HCT116 (cell line): ENCODE measurements around the gene SERGEF. TPM values are rescaled to one million over a fixed set of nuclear protein-coding genes. Genes with fewer than 3 reads are reported as not detected.

Experiments used
- ATAC-seq: fragments of 200-7000 bp; cut with Tn5 transposase; 2 replicates; pipeline ENCODE4 v1.9.1; 2020; ENCODE audit warnings: mild to moderate bottlenecking, moderate library complexity
- BruUV-seq: library from RNA; stranded (reverse); fragments of 400-500 nt; replicated peaks from 2 replicates; lab custom pipeline; 2021; lab: Mats Ljungman, UMichigan
- CTCF ChIA-PET: fragments of 300-600 bp; sonication (Branson Sonifier 250); formaldehyde crosslinking; loops from one replicate; lab custom pipeline; 2021; ENCODE audit warnings: antibody characterized with exemption; lab: Charles Lee
- POLR2A ChIA-PET: fragments of 300-600, 350-600 bp; sonication (Branson Sonifier 250); formaldehyde crosslinking; loops from one replicate; lab custom pipeline; 2021; ENCODE audit warnings: antibody characterized with exemption; lab: Charles Lee
- RAD21 ChIA-PET, 2 experiments: fragments of 300-600 bp; sonication (Branson Sonifier 250); formaldehyde crosslinking; loops; one replicate each; lab custom pipeline; 2023; ENCODE audit warnings: low total read pairs in 2 of 2; ENCODE audit not compliant: uncharacterized antibody in 2 of 2, unreplicated experiment in 2 of 2, low non-redundant PET in 1 of 2; lab: Charles Lee
- DNase-seq: peaks from one replicate; pipeline ENCODE4 v3.0.0-alpha.2; 2010; ENCODE audit warnings: low read depth, low spot score
- H2AFZ ChIP-seq: fragments of 200-600 bp; shearing (Covaris generic), sonication (generic); 2 replicates; pipeline ENCODE4 v1.6.1; 2017; ENCODE audit warnings: low read depth, mixed run types, mixed read lengths, antibody characterized with exemption, low read length; ENCODE audit not compliant: poor library complexity, severe bottlenecking
- H3K27ac ChIP-seq: 2 replicates; pipeline ENCODE4 v1.5.1; 2012; ENCODE audit warnings: low read depth, low read length
- H3K27me3 ChIP-seq: fragments of 200-600 bp; sonication (generic); 2 replicates; pipeline ENCODE4 v1.6.1; 2016; ENCODE audit warnings: mixed run types, low read length, mixed read lengths; ENCODE audit not compliant: insufficient read depth
- H3K36me3 ChIP-seq, 2 experiments: fragments of 200-500 bp in 1 of 2; fragments of 200-600 bp in 1 of 2; sonication (Bioruptor generic) in 1 of 2; sonication (generic) in 1 of 2; 2 replicates each; pipeline versions ENCODE4 v1.5.1 to v1.6.1; 2014 to 2016; ENCODE audit warnings: low read length in 2 of 2, inconsistent platforms in 1 of 2, mixed read lengths in 1 of 2, mixed run types in 1 of 2; ENCODE audit not compliant: insufficient read depth in 2 of 2, control insufficient read depth in 1 of 2
- H3K4me1 ChIP-seq, 2 experiments: fragments of 200-600 bp in 1 of 2; sonication (generic) in 1 of 2; 2 replicates each; pipeline versions ENCODE4 v1.5.1 to v1.6.1; 2012 to 2017; ENCODE audit warnings: low read length in 2 of 2, inconsistent platforms in 1 of 2, mild to moderate bottlenecking in 1 of 2, mixed read lengths in 1 of 2, mixed run types in 1 of 2, moderate library complexity in 1 of 2; ENCODE audit not compliant: insufficient read depth in 2 of 2, control insufficient read depth in 1 of 2
- H3K4me2 ChIP-seq: fragments of 200-600 bp; sonication (generic); 2 replicates; pipeline ENCODE4 v1.6.1; 2017; ENCODE audit warnings: mixed run types, low read length, mixed read lengths
- H3K4me3 ChIP-seq, 2 experiments: fragments of 200-600 bp in 1 of 2; sonication (generic) in 1 of 2; replicated peaks in 1 of 2; 2 replicates each; pipeline ENCODE4 v1.5.1; 2011 to 2016; ENCODE audit warnings: low read length in 2 of 2, control low read depth in 1 of 2, low read depth in 1 of 2, mild to moderate bottlenecking in 1 of 2, mixed read lengths in 1 of 2, mixed run types in 1 of 2
- H3K79me2 ChIP-seq: fragments of 200-600 bp; sonication (generic); 2 replicates; pipeline ENCODE4 v1.6.1; 2017; ENCODE audit warnings: mild to moderate bottlenecking, mixed run types, low read length, moderate library complexity, mixed read lengths; ENCODE audit not compliant: insufficient read depth
- H3K9ac ChIP-seq: fragments of 200-600 bp; sonication (generic); 2 replicates; pipeline ENCODE4 v1.6.1; 2016; ENCODE audit warnings: low read length, mixed read lengths
- H3K9me2 ChIP-seq: fragments of 200-600 bp; sonication (generic), shearing (Covaris generic); 2 replicates; pipeline ENCODE4 v1.6.1; 2017; ENCODE audit warnings: mixed run types, mild to moderate bottlenecking, moderate library complexity; ENCODE audit not compliant: insufficient read depth
- H3K9me3 ChIP-seq, 2 experiments: fragments of 200-500 bp in 1 of 2; fragments of 200-600 bp in 1 of 2; sonication (Bioruptor generic) in 1 of 2; sonication (generic) in 1 of 2; 2 replicates each; pipeline ENCODE4 v1.6.1; 2014 to 2017; ENCODE audit warnings: low read length in 2 of 2, mixed read lengths in 2 of 2, inconsistent platforms in 1 of 2, low read depth in 1 of 2, mild to moderate bottlenecking in 1 of 2, mixed run types in 1 of 2, moderate library complexity in 1 of 2; ENCODE audit not compliant: control insufficient read depth in 1 of 2, insufficient read depth in 1 of 2
- H4K20me1 ChIP-seq: fragments of 200-600 bp; sonication (generic), shearing (Covaris generic); 2 replicates; pipeline ENCODE4 v1.6.1; 2017; ENCODE audit warnings: mixed run types, mild to moderate bottlenecking, moderate library complexity; ENCODE audit not compliant: insufficient read depth
- CBX3 ChIP-seq: IDR thresholded peaks from 2 replicates; pipeline ENCODE4 v1.6.1; 2012; ENCODE audit warnings: low read depth
- CEBPB ChIP-seq: IDR thresholded peaks from 2 replicates; pipeline ENCODE4 v1.6.1; 2012; ENCODE audit warnings: low read depth
- CTCF ChIP-seq, 3 experiments: fragments of 200-600 bp in 1 of 3; sonication (generic) in 1 of 3; IDR thresholded peaks in 2 of 3; conservative IDR thresholded peaks in 1 of 3; 2 replicates each; pipeline ENCODE4 v1.5.1; 2012 to 2017; ENCODE audit warnings: low read depth in 2 of 3, low read length in 2 of 3, antibody characterized with exemption in 1 of 3, borderline replicate concordance in 1 of 3, control low read depth in 1 of 3, mild to moderate bottlenecking in 1 of 3, mixed read lengths in 1 of 3, mixed run types in 1 of 3, moderate library complexity in 1 of 3; ENCODE audit not compliant: insufficient read depth in 1 of 3
- EGR1 ChIP-seq: IDR thresholded peaks from 2 replicates; pipeline ENCODE4 v1.6.1; 2012; ENCODE audit warnings: low read depth
- EZH2 ChIP-seq: fragments of 200-600 bp; sonication (generic); IDR thresholded peaks from 2 replicates; pipeline ENCODE4 v1.6.1; 2017; ENCODE audit warnings: antibody characterized with exemption, mixed run types
- EZH2phosphoT487 ChIP-seq: fragments of 200-600 bp; IDR thresholded peaks from 2 replicates; pipeline ENCODE4 v1.6.1; 2018; ENCODE audit warnings: antibody characterized with exemption, borderline replicate concordance
- FOSL1 ChIP-seq: IDR thresholded peaks from 2 replicates; pipeline ENCODE4 v1.6.1; 2012; ENCODE audit warnings: low read depth
- JUND ChIP-seq: IDR thresholded peaks from 2 replicates; pipeline ENCODE4 v1.6.1; 2012
- MAX ChIP-seq: IDR thresholded peaks from 2 replicates; pipeline ENCODE4 v1.6.1; 2012
- POLR2A ChIP-seq: IDR thresholded peaks from 2 replicates; pipeline ENCODE4 v1.7.0; 2011; ENCODE audit warnings: borderline replicate concordance; ENCODE audit not compliant: insufficient read depth, insufficient read length; ENCODE audit errors: extremely low read depth
- RAD21 ChIP-seq: IDR thresholded peaks from 2 replicates; pipeline ENCODE4 v1.6.1; 2012; ENCODE audit warnings: low read depth, mild to moderate bottlenecking
- REST ChIP-seq: IDR thresholded peaks from 2 replicates; pipeline ENCODE4 v1.6.1; 2012; ENCODE audit warnings: low read depth
- SIN3A ChIP-seq: IDR thresholded peaks from 2 replicates; pipeline ENCODE4 v1.6.1; 2012; ENCODE audit warnings: low read depth
- SRF ChIP-seq: IDR thresholded peaks from 2 replicates; pipeline ENCODE4 v1.6.1; 2012; ENCODE audit warnings: low read depth
- TCF7L2 ChIP-seq: IDR thresholded peaks from 2 replicates; pipeline ENCODE4 v1.7.0; 2011; ENCODE audit warnings: borderline replicate concordance, inconsistent platforms; ENCODE audit not compliant: insufficient read depth, insufficient read length; ENCODE audit errors: extremely low read depth
- YY1 ChIP-seq: IDR thresholded peaks from 2 replicates; pipeline ENCODE4 v1.6.1; 2011; ENCODE audit warnings: low read length, low read depth, moderate library complexity, mild to moderate bottlenecking; ENCODE audit not compliant: insufficient replicate concordance; ENCODE audit errors: extremely low read depth
- ZBTB33 ChIP-seq: IDR thresholded peaks from 2 replicates; pipeline ENCODE4 v1.6.1; 2011; ENCODE audit warnings: mild to moderate bottlenecking, low read length, moderate library complexity; ENCODE audit not compliant: insufficient replicate concordance; ENCODE audit errors: extremely low read depth
- ZFX ChIP-seq: fragments of 450-650 bp; IDR thresholded peaks from 2 replicates; pipeline ENCODE4 v1.6.1; 2017
- ZNF274 ChIP-seq: fragments of 200-500 bp; sonication (Bioruptor generic); IDR thresholded peaks from 2 replicates; pipeline ENCODE4 v1.6.1; 2014; ENCODE audit warnings: mild to moderate bottlenecking, low read depth, low read length, inconsistent platforms
- intact Hi-C: fragments of 100-400 bp; cut with micrococcal nuclease; formaldehyde crosslinking; loops from 2 replicates; pipeline ENCODE4 v1.10.0; 2022
- total RNA-seq: library from RNA; stranded (reverse); gene quantifications from one replicate; pipeline ENCODE4 v1.2.1, GENCODE V29; 2021; ENCODE audit not compliant: unreplicated experiment

SERGEF gene
- total RNA-seq, 1 experiment from 2014 or later = 32.8 TPM

GRCh38 chr11:17967661-17968060 lies 45.2 kb downstream of the SERGEF start:
- BruUV-seq = no TSS peak
- Histone ChIP-seq H2AFZ (no peak overlapping the region), H3K4me1 (peaks cover 0 to under 1% of the 10 kb centered on the region in 2 experiments; a peak in 1 of 4 replicates), H3K36me3 (0 out of 4 replicates have a peak, but pooled peaks cover 0 to 2% of the 10 kb centered on the region in 2 experiments)
- TF ChIP-seq MAX = no peak
- no peak for TF ChIP-seq REST
- TF ChIP-seq POLR2A = no peak
- TF ChIP-seq TCF7L2 = no peak
- no peak for TF ChIP-seq EGR1
- no peak for TF ChIP-seq SIN3A
- no peak for TF ChIP-seq ZFX
- no peak for TF ChIP-seq CBX3
- no peak for TF ChIP-seq EZH2phosphoT487
- no peak for TF ChIP-seq EZH2
- no peak for TF ChIP-seq SRF
- TF ChIP-seq YY1 = no peak
- no peak for TF ChIP-seq CTCF (IDR thresholded peaks at IDR 0.05 in 2 of 3, conservative IDR thresholded peaks at IDR 0.05 in 1 of 3; ENCODE audit: borderline replicate concordance in 1 of 3, insufficient read depth in 1 of 3, low read depth in 2 of 3, low read length in 2 of 3)
- TF ChIP-seq ZBTB33 = no peak
- no peak for TF ChIP-seq CEBPB
- no peak for TF ChIP-seq JUND
- TF ChIP-seq FOSL1 = no peak
- no peak for TF ChIP-seq ZNF274
- TF ChIP-seq RAD21 = no peak
- TF ChIP-seq, all 23 proteins: peak for 0
- Histone ChIP-seq H3K27me3 (no peaks in the 10 kb centered on the region), H3K9me3 (no peaks in the 10 kb centered on the region), H3K27ac (no peak overlapping the region), H3K79me2 (no peaks in the 10 kb centered on the region), H3K9me2 (no peaks in the 10 kb centered on the region), H3K9ac (no peak overlapping the region), H4K20me1 (no peaks in the 10 kb centered on the region), H3K4me3 (no peak overlapping the region), H3K4me2 (no peak overlapping the region)
- DNase-seq (no peak), ATAC-seq (no peak)
- ChIA-PET RAD21 (no interaction called here), CTCF (interaction anchor here (1.2 kb wide), 1 partner anchor 19 kb away, joined by 3 read pairs; no protein-coding TSS in a partner anchor), POLR2A (no interaction called here)
- intact Hi-C loops = no loop called here
